Rectal smooth muscle tissue (tissue), 1 donor: ENCODE measurements around the gene HYOU1.
"Not testable (repeated sequence)": the region's sequence is repeated elsewhere in the genome, so short reads cannot be mapped to it uniquely, and the experiment has no call there.

Experiments
- H3K27ac ChIP-seq: one replicate; pipeline ENCODE4 v1.7.0; 2013; ENCODE audit warnings: low read depth, low read length, inconsistent platforms
- H3K27me3 ChIP-seq: one replicate; pipeline ENCODE4 v1.7.0; 2013; ENCODE audit warnings: low read length; ENCODE audit not compliant: control insufficient read depth, insufficient read depth
- H3K36me3 ChIP-seq: one replicate; pipeline ENCODE4 v1.7.0; 2013; ENCODE audit warnings: low read length; ENCODE audit not compliant: control insufficient read depth, insufficient read depth
- H3K4me1 ChIP-seq: one replicate; pipeline ENCODE4 v1.7.0; 2013; ENCODE audit warnings: low read length; ENCODE audit not compliant: control insufficient read depth, insufficient read depth
- H3K4me3 ChIP-seq: one replicate; pipeline ENCODE4 v1.7.0; 2013; ENCODE audit warnings: low read length
- H3K9ac ChIP-seq: one replicate; pipeline ENCODE4 v1.7.0; 2013; ENCODE audit warnings: low read length

Gene HYOU1

GRCh38 chr11:119051440-119052162 is 5.4 kb downstream of the HYOU1 start:
- H3K36me3 ChIP-seq: peaks cover 66% of the 10 kb centered on the region

GRCh38 chr11:119049081-119049480 is 7.9 kb downstream of the HYOU1 start:
- H3K9ac ChIP-seq: no peak overlapping the region
- peaks cover 58% of the 10 kb centered on the region for H3K36me3 ChIP-seq

More at GRCh38 chr11:119051440-119052162, 5.4 kb downstream of the HYOU1 start:
- Histone ChIP-seq H3K27me3 (no peaks in the 10 kb centered on the region), H3K9ac (no peak overlapping the region), H3K4me1 (peaks cover 7% of the 10 kb centered on the region), H3K27ac (no peak overlapping the region), H3K4me3 (no peak overlapping the region)

GRCh38 chr11:119048644-119049043 is 8.4 kb downstream of the HYOU1 start:
- H3K36me3 ChIP-seq: peaks cover 54% of the 10 kb centered on the region
- no peaks in the 10 kb centered on the region for H3K27me3 ChIP-seq
- H3K4me1 ChIP-seq: no peaks in the 10 kb centered on the region
- H3K9ac ChIP-seq: no peak overlapping the region
- H3K4me3 ChIP-seq: no peak overlapping the region
- no peak overlapping the region for H3K27ac ChIP-seq

More at GRCh38 chr11:119049081-119049480, 7.9 kb downstream of the HYOU1 start:
- no peak overlapping the region for H3K27ac ChIP-seq
- H3K27me3 ChIP-seq: no peaks in the 10 kb centered on the region
- no peak overlapping the region for H3K4me3 ChIP-seq
- H3K4me1 ChIP-seq: no peaks in the 10 kb centered on the region

- no peaks in the 10 kb centered on the region for H3K4me1 ChIP-seq
- H3K4me3 ChIP-seq: no peak overlapping the region
- H3K27me3 ChIP-seq: no peaks in the 10 kb centered on the region
- H3K27ac ChIP-seq: no peak overlapping the region
- peaks cover 43% of the 10 kb centered on the region for H3K36me3 ChIP-seq
- H3K9ac ChIP-seq: no peak overlapping the region
Observed at GRCh38 chr11:119047205-119047604, 9.8 kb downstream of the HYOU1 start.

GRCh38 chr11:119046489-119046888 is 10.5 kb downstream of the HYOU1 start:
- Histone ChIP-seq H3K36me3 (peaks cover 36% of the 10 kb centered on the region), H3K27me3 (no peaks in the 10 kb centered on the region), H3K4me3 (no peak overlapping the region), H3K4me1 (no peaks in the 10 kb centered on the region), H3K9ac (no peak overlapping the region), H3K27ac (no peak overlapping the region)

- no peak overlapping the region for H3K27ac ChIP-seq
- no peak overlapping the region for H3K4me3 ChIP-seq
- H3K9ac ChIP-seq: no peak overlapping the region
- no peaks in the 10 kb centered on the region for H3K4me1 ChIP-seq
- H3K27me3 ChIP-seq: no peaks in the 10 kb centered on the region
- H3K36me3 ChIP-seq: peaks cover 27% of the 10 kb centered on the region
Observed at GRCh38 chr11:119044708-119045107, 12.3 kb downstream of the HYOU1 start.

GRCh38 chr11:119042927-119043326 is 14.1 kb downstream of the HYOU1 start:
- H3K36me3 ChIP-seq: peaks cover 13% of the 10 kb centered on the region
- no peaks in the 10 kb centered on the region for H3K4me1 ChIP-seq
- H3K9ac ChIP-seq: no peak overlapping the region
- no peaks in the 10 kb centered on the region for H3K27me3 ChIP-seq
- no peak overlapping the region for H3K27ac ChIP-seq
- no peak overlapping the region for H3K4me3 ChIP-seq

- Histone ChIP-seq H3K9ac (no peak overlapping the region), H3K36me3 (peaks cover 4% of the 10 kb centered on the region), H3K4me3 (no peak overlapping the region), H3K4me1 (no peaks in the 10 kb centered on the region), H3K27ac (no peak overlapping the region), H3K27me3 (no peaks in the 10 kb centered on the region)
Observed at GRCh38 chr11:119041821-119042514, 15.0 kb downstream of the HYOU1 start.

- not testable (repeated sequence) for H3K4me1 ChIP-seq, H3K27ac ChIP-seq, H3K4me3 ChIP-seq, H3K27me3 ChIP-seq, H3K36me3 ChIP-seq, H3K9ac ChIP-seq
Observed at GRCh38 chr11:119039471-119039870, 17.5 kb downstream of the HYOU1 start.

- H3K4me1 ChIP-seq: no peaks in the 10 kb centered on the region
- no peak overlapping the region for H3K27ac ChIP-seq
- H3K4me3 ChIP-seq: no peak overlapping the region
- H3K9ac ChIP-seq: no peak overlapping the region
- H3K36me3 ChIP-seq: no peaks in the 10 kb centered on the region
- no peaks in the 10 kb centered on the region for H3K27me3 ChIP-seq
Observed at GRCh38 chr11:119038884-119039283, 18.1 kb downstream of the HYOU1 start.

GRCh38 chr11:119034813-119035212 is 22.2 kb downstream of the HYOU1 start:
- H3K4me3 ChIP-seq: no peak overlapping the region
- H3K4me1 ChIP-seq: peaks cover 2% of the 10 kb centered on the region
- no peak overlapping the region for H3K27ac ChIP-seq
- H3K27me3 ChIP-seq: no peaks in the 10 kb centered on the region
- no peak overlapping the region for H3K9ac ChIP-seq
- no peaks in the 10 kb centered on the region for H3K36me3 ChIP-seq

GRCh38 chr11:119033421-119033820 is 23.6 kb downstream of the HYOU1 start:
- H3K27me3 ChIP-seq, H3K9ac ChIP-seq, H3K36me3 ChIP-seq: not testable (repeated sequence)

GRCh38 chr11:119031912-119032280 is 25.1 kb downstream of the HYOU1 start:
- Histone ChIP-seq H3K4me1 (peaks cover 4% of the 10 kb centered on the region), H3K27me3 (no peaks in the 10 kb centered on the region), H3K4me3 (no peak overlapping the region), H3K27ac (no peak overlapping the region), H3K9ac (no peak overlapping the region), H3K36me3 (peaks cover 1% of the 10 kb centered on the region)

More at GRCh38 chr11:119033421-119033820, 23.6 kb downstream of the HYOU1 start:
- H3K27ac ChIP-seq, H3K4me3 ChIP-seq, H3K4me1 ChIP-seq: not testable (repeated sequence)
